ENCODE data around the gene GALNT3.
A peak's percentile ranks its signal among the peaks of the same experiment; 100 is the strongest.

Gene GALNT3

DNA sequence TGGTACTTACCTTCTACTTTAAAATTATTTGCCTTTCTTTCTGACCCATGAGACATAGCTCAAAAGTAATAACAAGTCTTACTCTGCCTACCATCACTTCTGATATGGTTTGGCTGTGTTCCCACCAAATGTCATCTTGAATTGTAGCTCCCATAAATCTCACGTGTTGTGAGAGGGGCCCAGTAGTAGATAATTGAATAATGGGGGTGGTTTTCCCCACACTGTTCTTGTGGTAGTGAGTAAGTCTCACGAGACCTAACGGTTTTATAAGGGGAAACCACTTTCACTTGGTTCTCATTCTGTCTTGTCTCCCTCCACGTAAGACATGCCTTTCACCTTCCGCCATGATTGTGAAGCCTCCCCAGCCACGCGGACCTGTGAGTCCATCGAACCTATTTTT lies 47.5 kb downstream of the GALNT3 start:
- H3K27ac Mint-ChIP-seq, result no peak overlapping the region
- intact Hi-C loops (cut with micrococcal nuclease), result no loop called here
- H3K36me3 Mint-ChIP-seq (ENCODE audit: low read depth), result peaks cover 6% of the 10 kb centered on the region
- H3K4me3 Mint-ChIP-seq, result no peak overlapping the region
- no peaks in the 10 kb centered on the region for H3K9me3 Mint-ChIP-seq
- H3K4me1 Mint-ChIP-seq (ENCODE audit: low read depth), result peaks cover 11% of the 10 kb centered on the region
- no peaks in the 10 kb centered on the region for H3K27me3 Mint-ChIP-seq

DNA sequence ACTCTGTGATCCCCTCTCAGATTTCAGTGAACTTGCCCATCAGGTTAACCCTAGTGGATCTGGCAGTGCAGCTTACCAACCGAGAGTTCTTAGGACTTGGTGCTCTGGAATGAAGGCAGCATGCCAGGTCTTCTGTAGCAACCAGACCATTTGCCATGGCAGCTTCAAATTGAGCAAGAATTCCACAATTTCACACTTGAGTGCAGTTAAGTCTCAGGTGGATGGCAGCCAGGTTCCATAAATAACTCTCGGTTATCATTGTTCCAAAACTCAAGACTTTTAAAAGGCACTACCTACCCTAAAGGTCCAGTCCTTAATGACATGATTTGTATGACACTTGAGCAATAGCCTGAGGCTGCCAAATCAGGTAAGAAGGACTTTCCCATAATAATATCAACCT lies 48.1 kb downstream of the GALNT3 start:
- H3K36me3 Mint-ChIP-seq (ENCODE audit: low read depth), result peaks cover 6% of the 10 kb centered on the region
- no peaks in the 10 kb centered on the region for H3K9me3 Mint-ChIP-seq
- intact Hi-C loops (cut with micrococcal nuclease), result no loop called here
- no peak overlapping the region for H3K4me3 Mint-ChIP-seq
- no peak overlapping the region for H3K27ac Mint-ChIP-seq
- peaks cover 11% of the 10 kb centered on the region for H3K4me1 Mint-ChIP-seq (ENCODE audit: low read depth)
- H3K27me3 Mint-ChIP-seq, result no peaks in the 10 kb centered on the region

DNA sequence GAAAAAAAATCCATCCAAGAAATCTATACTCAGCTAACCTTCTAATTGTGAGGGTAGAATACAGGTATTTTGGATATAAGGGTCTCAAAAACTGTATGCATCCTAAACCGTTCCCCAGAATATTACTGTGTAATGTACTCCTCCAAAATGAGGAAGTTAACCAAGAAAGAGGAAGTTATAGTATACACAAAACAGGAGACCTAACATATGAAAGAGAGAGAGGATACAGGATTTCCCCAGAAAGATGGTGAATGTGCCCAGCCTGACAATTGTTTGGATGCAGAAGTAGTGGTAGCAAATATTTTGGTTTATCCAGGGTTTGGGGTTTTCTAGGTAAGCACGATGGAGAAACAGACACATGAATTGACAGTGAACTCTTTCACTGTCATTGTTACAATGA lies 50.6 kb downstream of the GALNT3 start:
- Mint-ChIP-seq H3K4me1 (ENCODE audit: low read depth) (peaks cover 11% of the 10 kb centered on the region), H3K27ac (peak overlapping the region; percentile 10), H3K36me3 (ENCODE audit: low read depth) (peaks cover 6% of the 10 kb centered on the region), H3K4me3 (no peak overlapping the region), H3K27me3 (no peaks in the 10 kb centered on the region), H3K9me3 (no peaks in the 10 kb centered on the region)
- intact Hi-C loops (cut with micrococcal nuclease), result no loop called here

DNA sequence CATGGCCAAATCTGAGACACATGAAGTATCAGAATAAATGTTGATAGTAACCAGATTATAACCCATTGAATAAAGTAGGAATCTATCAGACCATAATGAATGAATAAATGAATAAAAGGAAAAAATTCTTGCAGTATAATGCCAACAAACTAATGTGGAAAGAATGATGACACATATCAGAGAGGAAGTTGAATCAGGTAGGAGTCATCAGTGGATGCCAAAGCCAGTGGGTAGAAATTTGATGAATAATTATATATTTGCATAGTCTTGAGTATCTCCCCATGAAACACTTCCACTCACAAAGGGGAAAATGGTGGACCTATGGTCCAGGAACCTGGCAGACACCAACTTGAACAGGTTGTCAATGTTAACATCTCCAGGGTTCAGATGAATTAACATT lies 68.6 kb downstream of the GALNT3 start:
- H3K9me3 Mint-ChIP-seq, result no peaks in the 10 kb centered on the region

GRCh38 chr2:165720511-165720910 lies 73.5 kb downstream of the GALNT3 start:
- H3K4me3 Mint-ChIP-seq, result no peak overlapping the region
- no peaks in the 10 kb centered on the region for H3K36me3 Mint-ChIP-seq (ENCODE audit: low read depth)
- no peak overlapping the region for H3K27ac Mint-ChIP-seq
- no peaks in the 10 kb centered on the region for H3K27me3 Mint-ChIP-seq
- no peaks in the 10 kb centered on the region for H3K9me3 Mint-ChIP-seq
- intact Hi-C loops (cut with micrococcal nuclease), result no loop called here
- H3K4me1 Mint-ChIP-seq (ENCODE audit: low read depth), result peaks cover 4% of the 10 kb centered on the region

More for the DNA sequence above, 68.6 kb downstream of the GALNT3 start:
- Mint-ChIP-seq H3K4me3 (no peak overlapping the region), H3K27me3 (no peaks in the 10 kb centered on the region), H3K4me1 (ENCODE audit: low read depth) (peaks cover 4% of the 10 kb centered on the region), H3K36me3 (ENCODE audit: low read depth) (no peaks in the 10 kb centered on the region), H3K27ac (no peak overlapping the region)
- intact Hi-C loops (cut with micrococcal nuclease), result no loop called here

DNA sequence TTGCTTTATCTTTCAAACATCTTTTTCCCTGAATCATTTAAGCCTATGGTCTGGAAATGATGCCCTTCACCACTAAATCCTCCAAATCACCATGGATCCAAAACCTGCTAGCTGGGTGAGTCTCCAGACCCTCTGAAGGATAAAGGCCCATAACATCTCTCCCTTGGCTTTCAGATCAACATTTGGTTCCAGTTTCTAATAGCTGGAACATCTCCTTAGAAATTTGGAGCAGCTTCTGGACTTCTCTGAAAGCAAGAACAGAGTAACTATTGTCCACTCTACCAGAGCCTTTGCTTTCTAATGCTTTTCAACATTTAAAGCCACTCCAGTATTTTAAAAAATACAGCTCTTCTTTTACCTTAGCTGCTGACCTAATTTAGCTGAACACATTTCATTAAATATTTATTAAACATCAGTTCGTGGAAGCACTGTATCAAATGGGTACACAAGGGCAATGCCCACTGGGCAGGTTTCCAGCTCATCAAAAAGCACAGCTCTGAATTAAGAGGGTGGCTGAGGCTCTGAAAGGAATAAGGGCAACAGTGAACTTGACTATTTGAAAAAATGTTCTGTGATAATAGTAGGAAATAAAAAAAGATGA lies 75.3 kb downstream of the GALNT3 start:
- intact Hi-C loops (cut with micrococcal nuclease), result no loop called here
- no peaks in the 10 kb centered on the region for H3K9me3 Mint-ChIP-seq
- no peak overlapping the region for H3K27ac Mint-ChIP-seq
- H3K4me1 Mint-ChIP-seq (ENCODE audit: low read depth), result no peaks in the 10 kb centered on the region
- no peaks in the 10 kb centered on the region for H3K36me3 Mint-ChIP-seq (ENCODE audit: low read depth)
- H3K4me3 Mint-ChIP-seq, result no peak overlapping the region
- no peaks in the 10 kb centered on the region for H3K27me3 Mint-ChIP-seq

DNA sequence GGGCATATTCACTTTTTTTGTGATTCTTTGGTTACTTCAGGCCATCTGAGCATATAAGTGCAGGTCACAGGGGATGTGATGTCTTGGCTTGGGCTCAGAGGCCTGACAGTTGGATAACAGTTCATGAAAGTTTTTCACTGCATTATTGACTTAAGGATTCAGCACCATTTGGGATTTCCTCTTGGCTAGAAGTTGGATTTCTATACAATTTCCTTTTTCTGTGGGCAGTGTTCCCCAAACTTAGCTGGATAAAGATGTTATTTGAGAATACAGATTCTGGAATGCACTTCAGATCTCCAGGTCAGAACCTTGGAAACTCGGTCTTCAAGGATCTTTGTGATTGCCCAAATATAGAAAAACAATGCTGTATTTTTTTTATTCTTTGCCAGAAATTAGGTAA lies 78.0 kb downstream of the GALNT3 start:
- Mint-ChIP-seq H3K4me1 (ENCODE audit: low read depth) (no peaks in the 10 kb centered on the region), H3K36me3 (ENCODE audit: low read depth) (no peaks in the 10 kb centered on the region), H3K27ac (no peak overlapping the region), H3K4me3 (no peak overlapping the region), H3K27me3 (no peaks in the 10 kb centered on the region), H3K9me3 (no peaks in the 10 kb centered on the region)
- intact Hi-C loops (cut with micrococcal nuclease), result no loop called here

DNA sequence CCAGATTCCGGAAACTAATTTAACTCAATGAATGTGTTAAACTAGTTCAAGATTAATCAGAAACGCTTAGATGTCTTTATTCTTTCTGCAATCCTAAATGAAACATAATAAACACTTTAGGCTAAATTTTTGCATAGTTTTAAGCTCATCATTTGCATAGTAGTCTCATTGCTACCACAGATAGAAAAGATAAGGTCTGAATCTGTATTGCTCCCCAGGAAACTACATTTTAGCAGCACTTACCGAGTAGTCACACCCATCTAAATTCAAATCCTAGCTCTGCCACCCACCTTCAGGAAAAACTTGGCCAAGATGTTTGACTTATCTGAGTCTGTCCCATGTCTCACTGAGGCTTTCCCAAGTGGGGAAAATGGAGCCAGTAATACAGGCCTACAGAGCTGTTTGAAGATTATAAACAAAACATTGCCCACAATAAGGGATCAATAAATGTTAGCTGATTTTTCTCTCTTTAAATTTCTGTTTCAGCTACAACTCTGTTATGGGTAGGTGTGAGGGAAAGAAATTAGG lies 87.0 kb downstream of the GALNT3 start:
- Mint-ChIP-seq H3K4me3 (no peak overlapping the region), H3K9me3 (peaks cover 15% of the 10 kb centered on the region), H3K36me3 (ENCODE audit: low read depth) (no peaks in the 10 kb centered on the region), H3K4me1 (ENCODE audit: low read depth) (no peaks in the 10 kb centered on the region), H3K27me3 (no peaks in the 10 kb centered on the region), H3K27ac (no peak overlapping the region)
- intact Hi-C loops (cut with micrococcal nuclease), result no loop called here

- H3K4me3 Mint-ChIP-seq, result no peak overlapping the region
- H3K36me3 Mint-ChIP-seq (ENCODE audit: low read depth), result no peaks in the 10 kb centered on the region
- H3K27me3 Mint-ChIP-seq, result no peaks in the 10 kb centered on the region
- H3K4me1 Mint-ChIP-seq (ENCODE audit: low read depth), result no peaks in the 10 kb centered on the region
- intact Hi-C loops (cut with micrococcal nuclease), result no loop called here
- no peaks in the 10 kb centered on the region for H3K9me3 Mint-ChIP-seq
- H3K27ac Mint-ChIP-seq, result no peak overlapping the region
Measured at GRCh38 chr2:165701147-165701546, 92.9 kb downstream of the GALNT3 start.

GRCh38 chr2:165700531-165700930 lies 93.5 kb downstream of the GALNT3 start:
- no peak overlapping the region for H3K4me3 Mint-ChIP-seq
- H3K27ac Mint-ChIP-seq, result no peak overlapping the region
- no peaks in the 10 kb centered on the region for H3K27me3 Mint-ChIP-seq
- no peaks in the 10 kb centered on the region for H3K36me3 Mint-ChIP-seq (ENCODE audit: low read depth)
- no peaks in the 10 kb centered on the region for H3K4me1 Mint-ChIP-seq (ENCODE audit: low read depth)
- intact Hi-C loops (cut with micrococcal nuclease), result no loop called here
- H3K9me3 Mint-ChIP-seq, result no peaks in the 10 kb centered on the region

DNA sequence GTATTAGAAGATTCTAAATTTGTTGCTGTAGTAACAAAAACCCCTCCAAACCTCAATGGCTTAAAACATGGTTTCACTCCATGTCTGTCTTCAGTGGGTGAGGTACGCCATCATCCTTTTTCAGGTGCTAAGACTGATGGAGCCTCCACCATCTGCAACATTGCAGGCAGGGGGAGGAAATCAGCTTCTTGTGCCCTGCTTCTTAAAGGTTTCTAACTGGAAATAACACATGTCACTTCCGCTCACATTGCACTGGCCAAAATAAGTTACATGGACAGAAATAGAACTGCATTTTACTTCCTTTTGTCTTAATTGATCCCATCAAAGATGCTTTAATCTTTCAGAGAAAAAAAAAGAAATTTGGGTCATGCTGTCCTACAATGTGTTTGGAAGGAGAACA lies 94.1 kb downstream of the GALNT3 start:
- Mint-ChIP-seq H3K36me3 (ENCODE audit: low read depth) (no peaks in the 10 kb centered on the region), H3K4me1 (ENCODE audit: low read depth) (no peaks in the 10 kb centered on the region), H3K27ac (no peak overlapping the region), H3K27me3 (no peaks in the 10 kb centered on the region), H3K9me3 (no peaks in the 10 kb centered on the region), H3K4me3 (no peak overlapping the region)
- intact Hi-C loops (cut with micrococcal nuclease), result no loop called here

DNA sequence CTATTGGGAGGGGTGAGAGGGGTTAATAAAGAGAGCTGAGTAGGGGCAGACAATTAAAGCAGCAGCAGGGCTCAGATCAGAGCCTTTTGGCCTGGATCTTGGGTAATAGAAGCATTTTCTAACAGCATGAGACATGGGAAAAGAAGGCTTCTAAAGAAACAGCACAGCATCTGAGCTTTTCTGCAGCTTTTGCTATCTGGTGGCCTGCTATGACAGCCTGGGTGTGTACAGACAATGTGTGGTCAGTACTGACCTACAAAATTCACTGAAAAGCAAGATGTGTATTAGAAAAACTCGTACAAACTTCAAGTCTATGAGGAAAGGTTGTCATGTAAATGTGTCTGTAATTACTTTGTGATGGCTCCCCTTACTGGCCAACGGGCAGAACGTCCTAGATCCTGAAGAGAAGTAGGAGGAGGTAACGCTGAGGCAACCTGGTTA lies 95.6 kb downstream of the GALNT3 start:
- Mint-ChIP-seq H3K27ac (no peak overlapping the region), H3K4me3 (no peak overlapping the region), H3K36me3 (ENCODE audit: low read depth) (no peaks in the 10 kb centered on the region), H3K4me1 (ENCODE audit: low read depth) (no peaks in the 10 kb centered on the region), H3K9me3 (no peaks in the 10 kb centered on the region), H3K27me3 (no peaks in the 10 kb centered on the region)
- intact Hi-C loops (cut with micrococcal nuclease), result no loop called here

DNA sequence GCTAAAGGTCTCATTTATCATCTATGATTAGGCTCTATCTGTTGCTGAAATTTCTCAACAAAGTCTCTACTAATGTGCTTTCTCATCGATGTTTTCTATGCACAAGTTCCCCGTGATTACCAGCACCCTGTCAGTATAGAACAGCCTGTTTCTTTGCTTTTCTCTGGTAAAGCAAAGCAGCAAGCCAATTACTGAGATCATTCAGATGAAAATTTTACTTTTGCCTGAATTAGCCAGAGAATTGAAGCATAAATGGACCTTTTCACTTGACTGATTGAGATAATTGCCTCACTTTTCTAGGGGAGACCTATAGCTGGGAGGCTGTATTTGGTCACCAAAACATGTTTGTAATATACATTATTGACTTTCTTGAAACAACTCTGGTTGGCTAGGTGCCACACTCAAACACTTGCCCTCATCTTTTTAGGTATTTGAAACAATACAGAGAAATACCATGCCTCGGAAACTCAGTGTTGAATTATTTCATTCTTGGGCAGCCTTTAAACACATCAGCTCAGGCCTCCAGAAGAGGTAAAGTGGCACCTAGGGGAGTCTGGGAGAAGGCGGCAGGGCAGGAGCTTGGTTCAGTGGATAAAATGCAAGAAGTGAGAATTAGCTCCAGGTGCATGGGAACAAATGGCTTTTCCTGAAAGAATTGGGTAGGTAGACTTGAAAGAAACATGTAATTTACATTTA lies 96.2 kb downstream of the GALNT3 start:
- intact Hi-C loops (cut with micrococcal nuclease), result no loop called here
- no peaks in the 10 kb centered on the region for H3K4me1 Mint-ChIP-seq (ENCODE audit: low read depth)
- H3K36me3 Mint-ChIP-seq (ENCODE audit: low read depth), result no peaks in the 10 kb centered on the region
- no peaks in the 10 kb centered on the region for H3K9me3 Mint-ChIP-seq
- no peak overlapping the region for H3K4me3 Mint-ChIP-seq
- H3K27ac Mint-ChIP-seq, result no peak overlapping the region
- H3K27me3 Mint-ChIP-seq, result no peaks in the 10 kb centered on the region
